ENCODE results near the gene FTL.

The FTL gene

GRCh38 chr19:48935864-48936263 lies 29.2 kb upstream of the FTL start:
- H4K5ac ChIP-seq (ENCODE audit: low read length) = no peak overlapping the region
- no peak overlapping the region for H4K8ac ChIP-seq (ENCODE audit: low read depth, low read length)
- H3K4me2 ChIP-seq (ENCODE audit: low read length) = no peak overlapping the region
- no peak overlapping the region for H2BK15ac ChIP-seq (replicated peaks; ENCODE audit: low read depth)
- H3K27me3 ChIP-seq (ENCODE audit: insufficient read depth, low read length, poor library complexity) = no peaks in the 10 kb centered on the region
- no peak overlapping the region for H3K9ac ChIP-seq (ENCODE audit: low read length)
- no peaks in the 10 kb centered on the region for H3K79me1 ChIP-seq (ENCODE audit: low read length)
- no peak overlapping the region for H2BK120ac ChIP-seq (ENCODE audit: low read depth, low read length)
- no peak overlapping the region for H2BK5ac ChIP-seq (ENCODE audit: low read length)
- H3K18ac ChIP-seq (ENCODE audit: low read length) = no peak overlapping the region
- no CpG with 5 or more reads among the region's 25 CpGs for WGBS (ENCODE audit: extremely low coverage, insufficient coverage, low lambda C conversion rate)
- no peaks in the 10 kb centered on the region for H3K4me1 ChIP-seq (ENCODE audit: control insufficient read depth, low read depth, low read length)
- H3K56ac ChIP-seq (ENCODE audit: low read length) = no peak overlapping the region
- H3K4me3 ChIP-seq (ENCODE audit: low read length) = no peak overlapping the region
- H3K36me3 ChIP-seq (ENCODE audit: control insufficient read depth, insufficient read depth, low read length) = no peaks in the 10 kb centered on the region
- no peak overlapping the region for H3K4ac ChIP-seq (ENCODE audit: low read depth, low read length)
- H3K79me2 ChIP-seq (ENCODE audit: control insufficient read depth, insufficient read depth, low read length) = no peaks in the 10 kb centered on the region
- H3K23ac ChIP-seq (ENCODE audit: low read length) = no peak overlapping the region
- no peak overlapping the region for H2AK5ac ChIP-seq (ENCODE audit: low read length)
- no peak for DNase-seq
- H3K27ac ChIP-seq (ENCODE audit: low read depth, low read length) = no peak overlapping the region

- H2BK120ac ChIP-seq (ENCODE audit: low read depth, low read length) = no peak overlapping the region
- H3K27me3 ChIP-seq (ENCODE audit: insufficient read depth, low read length, poor library complexity) = no peaks in the 10 kb centered on the region
- H3K18ac ChIP-seq (ENCODE audit: low read length) = no peak overlapping the region
- H3K79me2 ChIP-seq (ENCODE audit: control insufficient read depth, insufficient read depth, low read length) = no peaks in the 10 kb centered on the region
- H2BK15ac ChIP-seq (replicated peaks; ENCODE audit: low read depth) = no peak overlapping the region
- no peak overlapping the region for H3K4me2 ChIP-seq (ENCODE audit: low read length)
- H3K56ac ChIP-seq (ENCODE audit: low read length) = no peak overlapping the region
- H3K4ac ChIP-seq (ENCODE audit: low read depth, low read length) = no peak overlapping the region
- no peak overlapping the region for H3K27ac ChIP-seq (ENCODE audit: low read depth, low read length)
- DNase-seq = no peak
- H3K4me3 ChIP-seq (ENCODE audit: low read length) = no peak overlapping the region
- no peak overlapping the region for H4K8ac ChIP-seq (ENCODE audit: low read depth, low read length)
- no peaks in the 10 kb centered on the region for H3K36me3 ChIP-seq (ENCODE audit: control insufficient read depth, insufficient read depth, low read length)
- H4K5ac ChIP-seq (ENCODE audit: low read length) = no peak overlapping the region
- H3K23ac ChIP-seq (ENCODE audit: low read length) = no peak overlapping the region
- H3K4me1 ChIP-seq (ENCODE audit: control insufficient read depth, low read depth, low read length) = no peaks in the 10 kb centered on the region
- no peaks in the 10 kb centered on the region for H3K79me1 ChIP-seq (ENCODE audit: low read length)
- no CpG with 5 or more reads among the region's 7 CpGs for WGBS (ENCODE audit: extremely low coverage, insufficient coverage, low lambda C conversion rate)
- H3K9ac ChIP-seq (ENCODE audit: low read length) = no peak overlapping the region
- no peak overlapping the region for H2BK5ac ChIP-seq (ENCODE audit: low read length)
- H2AK5ac ChIP-seq (ENCODE audit: low read length) = no peak overlapping the region
These were observed 26.9 kb upstream of the FTL start for GRCh38 chr19:48938256-48938655.

GRCh38 chr19:48940902-48941301 lies 24.2 kb upstream of the FTL start:
- no CpG with 5 or more reads among the region's 5 CpGs for WGBS (ENCODE audit: extremely low coverage, insufficient coverage, low lambda C conversion rate)
- no peak overlapping the region for H3K18ac ChIP-seq (ENCODE audit: low read length)
- H3K56ac ChIP-seq (ENCODE audit: low read length) = no peak overlapping the region

GRCh38 chr19:48943081-48943480 lies 22.0 kb upstream of the FTL start:
- no peak overlapping the region for H3K27ac ChIP-seq (ENCODE audit: low read depth, low read length)
- no peaks in the 10 kb centered on the region for H3K79me1 ChIP-seq (ENCODE audit: low read length)
- no peak overlapping the region for H2AK5ac ChIP-seq (ENCODE audit: low read length)
- no peaks in the 10 kb centered on the region for H3K36me3 ChIP-seq (ENCODE audit: control insufficient read depth, insufficient read depth, low read length)
- no peak overlapping the region for H3K9ac ChIP-seq (ENCODE audit: low read length)
- DNase-seq = no peak
- no peak overlapping the region for H3K18ac ChIP-seq (ENCODE audit: low read length)
- H3K79me2 ChIP-seq (ENCODE audit: control insufficient read depth, insufficient read depth, low read length) = no peaks in the 10 kb centered on the region
- H3K4me2 ChIP-seq (ENCODE audit: low read length) = no peak overlapping the region
- no peaks in the 10 kb centered on the region for H3K4me1 ChIP-seq (ENCODE audit: control insufficient read depth, low read depth, low read length)
- no peaks in the 10 kb centered on the region for H3K27me3 ChIP-seq (ENCODE audit: insufficient read depth, low read length, poor library complexity)
- no peak overlapping the region for H3K56ac ChIP-seq (ENCODE audit: low read length)
- no peak overlapping the region for H4K8ac ChIP-seq (ENCODE audit: low read depth, low read length)
- WGBS (ENCODE audit: extremely low coverage, insufficient coverage, low lambda C conversion rate) = no CpG with 5 or more reads among the region's 6 CpGs
- no peak overlapping the region for H2BK15ac ChIP-seq (replicated peaks; ENCODE audit: low read depth)
- no peak overlapping the region for H2BK120ac ChIP-seq (ENCODE audit: low read depth, low read length)
- H4K5ac ChIP-seq (ENCODE audit: low read length) = no peak overlapping the region
- H3K4ac ChIP-seq (ENCODE audit: low read depth, low read length) = no peak overlapping the region
- H2BK5ac ChIP-seq (ENCODE audit: low read length) = no peak overlapping the region
- no peak overlapping the region for H3K23ac ChIP-seq (ENCODE audit: low read length)
- H3K4me3 ChIP-seq (ENCODE audit: low read length) = no peak overlapping the region

More at GRCh38 chr19:48940902-48941301, 24.2 kb upstream of the FTL start:
- Histone ChIP-seq H2BK5ac (ENCODE audit: low read length) (no peak overlapping the region), H2BK15ac (replicated peaks; ENCODE audit: low read depth) (no peak overlapping the region), H3K27me3 (ENCODE audit: insufficient read depth, low read length, poor library complexity) (no peaks in the 10 kb centered on the region), H3K4me1 (ENCODE audit: control insufficient read depth, low read depth, low read length) (no peaks in the 10 kb centered on the region), H3K4me3 (ENCODE audit: low read length) (no peak overlapping the region), H4K5ac (ENCODE audit: low read length) (no peak overlapping the region), H3K4me2 (ENCODE audit: low read length) (no peak overlapping the region), H3K27ac (ENCODE audit: low read depth, low read length) (no peak overlapping the region), H3K79me2 (ENCODE audit: control insufficient read depth, insufficient read depth, low read length) (no peaks in the 10 kb centered on the region), H3K9ac (ENCODE audit: low read length) (no peak overlapping the region), H2AK5ac (ENCODE audit: low read length) (no peak overlapping the region), H4K8ac (ENCODE audit: low read depth, low read length) (no peak overlapping the region), H3K4ac (ENCODE audit: low read depth, low read length) (no peak overlapping the region), H3K79me1 (ENCODE audit: low read length) (no peaks in the 10 kb centered on the region), H3K23ac (ENCODE audit: low read length) (no peak overlapping the region), H2BK120ac (ENCODE audit: low read depth, low read length) (no peak overlapping the region), H3K36me3 (ENCODE audit: control insufficient read depth, insufficient read depth, low read length) (no peaks in the 10 kb centered on the region)
- no peak for DNase-seq

- Histone ChIP-seq H2BK5ac (ENCODE audit: low read length) (no peak overlapping the region), H3K9ac (ENCODE audit: low read length) (no peak overlapping the region), H2BK120ac (ENCODE audit: low read depth, low read length) (no peak overlapping the region), H3K56ac (ENCODE audit: low read length) (no peak overlapping the region), H4K5ac (ENCODE audit: low read length) (no peak overlapping the region), H3K36me3 (ENCODE audit: control insufficient read depth, insufficient read depth, low read length) (no peaks in the 10 kb centered on the region), H2AK5ac (ENCODE audit: low read length) (no peak overlapping the region), H4K8ac (ENCODE audit: low read depth, low read length) (no peak overlapping the region), H3K79me1 (ENCODE audit: low read length) (no peaks in the 10 kb centered on the region), H3K4ac (ENCODE audit: low read depth, low read length) (no peak overlapping the region), H3K27me3 (ENCODE audit: insufficient read depth, low read length, poor library complexity) (no peaks in the 10 kb centered on the region), H3K4me1 (ENCODE audit: control insufficient read depth, low read depth, low read length) (no peaks in the 10 kb centered on the region), H3K18ac (ENCODE audit: low read length) (no peak overlapping the region), H3K79me2 (ENCODE audit: control insufficient read depth, insufficient read depth, low read length) (no peaks in the 10 kb centered on the region), H2BK15ac (replicated peaks; ENCODE audit: low read depth) (no peak overlapping the region), H3K4me3 (ENCODE audit: low read length) (no peak overlapping the region), H3K27ac (ENCODE audit: low read depth, low read length) (no peak overlapping the region), H3K23ac (ENCODE audit: low read length) (no peak overlapping the region), H3K4me2 (ENCODE audit: low read length) (no peak overlapping the region)
- DNase-seq = no peak
- no CpG with 5 or more reads among the region's 5 CpGs for WGBS (ENCODE audit: extremely low coverage, insufficient coverage, low lambda C conversion rate)
These were observed 19.7 kb upstream of the FTL start for GRCh38 chr19:48945415-48945814.

GRCh38 chr19:48945817-48946216 lies 19.3 kb upstream of the FTL start:
- Histone ChIP-seq H3K9ac (ENCODE audit: low read length) (no peak overlapping the region), H3K4ac (ENCODE audit: low read depth, low read length) (no peak overlapping the region), H2BK5ac (ENCODE audit: low read length) (no peak overlapping the region), H3K56ac (ENCODE audit: low read length) (no peak overlapping the region), H2BK120ac (ENCODE audit: low read depth, low read length) (no peak overlapping the region), H3K4me2 (ENCODE audit: low read length) (no peak overlapping the region), H2BK15ac (replicated peaks; ENCODE audit: low read depth) (no peak overlapping the region), H3K27ac (ENCODE audit: low read depth, low read length) (no peak overlapping the region), H4K5ac (ENCODE audit: low read length) (no peak overlapping the region), H3K4me3 (ENCODE audit: low read length) (no peak overlapping the region), H4K8ac (ENCODE audit: low read depth, low read length) (no peak overlapping the region), H3K27me3 (ENCODE audit: insufficient read depth, low read length, poor library complexity) (no peaks in the 10 kb centered on the region), H3K23ac (ENCODE audit: low read length) (no peak overlapping the region), H3K18ac (ENCODE audit: low read length) (no peak overlapping the region), H2AK5ac (ENCODE audit: low read length) (no peak overlapping the region), H3K4me1 (ENCODE audit: control insufficient read depth, low read depth, low read length) (no peaks in the 10 kb centered on the region), H3K36me3 (ENCODE audit: control insufficient read depth, insufficient read depth, low read length) (no peaks in the 10 kb centered on the region), H3K79me2 (ENCODE audit: control insufficient read depth, insufficient read depth, low read length) (no peaks in the 10 kb centered on the region), H3K79me1 (ENCODE audit: low read length) (no peaks in the 10 kb centered on the region)
- no peak for DNase-seq
- no CpG with 5 or more reads among the region's 2 CpGs for WGBS (ENCODE audit: extremely low coverage, insufficient coverage, low lambda C conversion rate)
